Subcutaneous abdominal adipose tissue (tissue), 5 donors: Measurements from ENCODE around the gene AK8.

Source experiments
- H3K27ac ChIP-seq: one replicate; pipeline ENCODE4 v1.7.0; 2013; ENCODE audit warnings: low read depth, mild to moderate bottlenecking, inconsistent platforms, low read length, moderate library complexity
- H3K27me3 ChIP-seq, 5 donors: one replicate each; pipeline ENCODE4 v1.7.0; 2013; ENCODE audit warnings: low read length in 5 of 5, inconsistent platforms in 1 of 5; ENCODE audit not compliant: control insufficient read depth in 5 of 5, insufficient read depth in 4 of 5
- H3K36me3 ChIP-seq, 5 donors: one replicate each; pipeline ENCODE4 v1.7.0; 2013; ENCODE audit warnings: low read length in 5 of 5; ENCODE audit not compliant: control insufficient read depth in 5 of 5, insufficient read depth in 5 of 5
- H3K4me1 ChIP-seq, 5 donors: one replicate each; pipeline ENCODE4 v1.7.0; 2013; ENCODE audit warnings: low read length in 5 of 5, mild to moderate bottlenecking in 3 of 5, moderate library complexity in 1 of 5; ENCODE audit not compliant: control insufficient read depth in 5 of 5, insufficient read depth in 5 of 5
- H3K4me3 ChIP-seq, 5 donors: one replicate each; pipeline ENCODE4 v1.7.0; 2013; ENCODE audit warnings: low read length in 5 of 5, low read depth in 1 of 5
- H3K9ac ChIP-seq, 5 donors: one replicate each; pipeline ENCODE4 v1.7.0; 2013; ENCODE audit warnings: low read length in 5 of 5, mild to moderate bottlenecking in 4 of 5, moderate library complexity in 3 of 5
- H3K9me3 ChIP-seq, 5 donors: one replicate each; pipeline ENCODE4 v1.7.0; 2013; ENCODE audit warnings: low read length in 5 of 5; ENCODE audit not compliant: control insufficient read depth in 5 of 5
- donor health status: healthy.
- donor health status: healthy.
- donor health status: healthy.
- donor health status: healthy.
- donor health status: healthy.

Gene AK8

DNA sequence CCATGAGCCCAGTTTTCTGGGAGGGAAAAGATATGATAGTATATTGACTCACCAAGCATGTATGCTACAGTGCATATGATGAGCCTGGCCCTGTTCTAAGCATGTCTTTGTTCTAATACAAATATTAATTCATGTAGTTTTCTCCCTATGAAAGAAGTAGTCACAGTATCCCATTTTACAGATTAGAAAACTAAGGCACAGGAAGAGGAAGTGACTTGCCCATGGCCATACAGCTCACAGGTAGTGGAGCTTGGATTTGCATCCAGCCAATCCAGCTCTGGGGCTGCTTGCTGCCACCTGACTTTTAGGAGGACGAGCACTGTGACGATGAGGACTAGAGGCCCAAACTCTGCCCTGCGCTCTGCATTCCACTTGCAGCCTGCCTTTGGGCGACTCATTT, 76.4 kb downstream of the AK8 start:
- peaks cover 0 to 9% (median 0%) of the 10 kb centered on the region in 5 donors for H3K4me1 ChIP-seq
- H3K27me3 ChIP-seq = peaks cover 11 to 25% (median 18%) of the 10 kb centered on the region in 5 donors
- H3K9me3 ChIP-seq = no peaks in the 10 kb centered on the region
- H3K27ac ChIP-seq = no peak overlapping the region
- H3K9ac ChIP-seq = no peak overlapping the region
- no peaks in the 10 kb centered on the region for H3K36me3 ChIP-seq
- H3K4me3 ChIP-seq = no peak overlapping the region

DNA sequence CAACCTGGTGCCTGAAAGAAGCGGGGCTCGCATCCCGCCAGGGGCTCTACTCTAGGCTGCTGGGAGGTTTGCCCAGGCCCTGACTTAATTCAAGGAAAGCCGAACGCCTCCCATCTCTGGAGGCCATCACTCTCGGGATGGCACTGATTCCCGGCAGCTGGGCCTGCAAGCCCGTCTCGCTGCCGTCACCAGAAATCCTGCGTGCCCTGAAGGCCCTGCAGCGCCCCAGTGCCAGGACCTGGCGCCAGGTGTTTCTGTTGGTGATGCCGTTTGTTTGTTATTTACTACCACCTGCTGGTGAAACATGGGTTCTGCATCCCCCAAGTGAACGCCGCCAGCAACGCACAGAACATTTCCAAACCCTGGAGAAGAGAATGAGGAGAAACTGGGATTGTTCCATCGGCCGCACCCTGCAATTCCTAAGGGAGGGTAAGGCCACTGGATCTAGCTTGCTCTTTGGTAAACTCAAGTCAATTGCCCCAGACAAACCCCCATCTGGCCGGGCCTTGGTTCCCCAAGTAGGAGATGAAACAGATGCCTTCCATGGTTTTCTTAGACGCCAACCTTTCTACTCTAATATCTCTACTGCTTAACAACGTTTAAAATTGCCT, 77.9 kb downstream of the AK8 start:
- H3K4me3 ChIP-seq = no peak overlapping the region
- H3K27ac ChIP-seq = no peak overlapping the region
- no peaks in the 10 kb centered on the region for H3K9me3 ChIP-seq
- H3K27me3 ChIP-seq = peaks cover 11 to 31% (median 18%) of the 10 kb centered on the region in 5 donors
- no peak overlapping the region for H3K9ac ChIP-seq
- no peaks in the 10 kb centered on the region for H3K36me3 ChIP-seq
- H3K4me1 ChIP-seq = peaks cover 0 to 9% (median 0%) of the 10 kb centered on the region in 5 donors

DNA sequence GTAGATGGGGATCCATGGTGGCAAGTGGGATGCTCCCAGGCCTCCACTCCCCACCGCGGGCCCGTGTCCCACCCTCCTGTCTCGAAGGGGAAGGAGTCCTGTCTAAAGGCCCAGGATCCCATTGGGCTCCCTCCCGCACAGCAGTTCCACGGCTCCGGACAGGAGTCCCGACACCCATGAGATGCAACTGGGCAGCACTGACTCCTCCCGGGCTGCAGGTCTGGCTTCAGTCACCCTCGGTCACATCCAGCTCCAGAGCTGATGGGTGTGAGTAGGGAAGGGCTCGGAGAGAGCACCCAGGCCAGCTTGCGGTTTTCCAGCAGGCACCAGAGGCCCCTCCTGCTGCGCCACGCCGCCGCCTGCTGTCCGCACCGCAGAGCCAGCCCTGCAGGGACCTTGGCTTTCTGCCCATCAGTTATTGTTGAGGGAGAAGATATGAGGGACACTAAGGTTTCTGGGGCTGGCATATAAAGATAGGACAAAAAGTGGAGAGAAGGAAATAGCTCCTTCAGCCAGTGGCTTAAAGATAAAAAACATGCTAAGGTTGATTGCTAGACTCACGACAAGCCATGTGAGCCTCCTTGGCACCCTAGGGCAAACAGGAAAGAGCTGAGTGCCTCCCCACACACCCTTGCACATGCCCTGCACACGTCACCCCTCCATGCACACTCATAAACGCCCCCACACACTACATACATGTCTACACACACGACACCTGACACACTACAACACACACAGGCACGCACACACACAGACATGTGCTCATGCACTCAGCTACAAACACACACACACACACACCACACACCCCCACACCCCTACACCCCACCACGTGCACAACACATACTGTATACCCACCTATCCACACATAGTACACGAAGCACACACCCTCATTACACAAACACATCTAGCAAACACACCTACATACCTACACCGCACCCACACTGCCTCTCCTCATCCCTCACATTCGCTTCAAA, 79.0 kb downstream of the AK8 start:
- peaks cover 9 to 32% (median 11%) of the 10 kb centered on the region in 5 donors for H3K27me3 ChIP-seq
- H3K4me3 ChIP-seq = no peak overlapping the region
- peaks cover 0 to 9% (median 0%) of the 10 kb centered on the region in 5 donors for H3K4me1 ChIP-seq
- H3K9me3 ChIP-seq = no peaks in the 10 kb centered on the region
- no peak overlapping the region for H3K9ac ChIP-seq
- H3K27ac ChIP-seq = no peak overlapping the region
- H3K36me3 ChIP-seq = no peaks in the 10 kb centered on the region

DNA sequence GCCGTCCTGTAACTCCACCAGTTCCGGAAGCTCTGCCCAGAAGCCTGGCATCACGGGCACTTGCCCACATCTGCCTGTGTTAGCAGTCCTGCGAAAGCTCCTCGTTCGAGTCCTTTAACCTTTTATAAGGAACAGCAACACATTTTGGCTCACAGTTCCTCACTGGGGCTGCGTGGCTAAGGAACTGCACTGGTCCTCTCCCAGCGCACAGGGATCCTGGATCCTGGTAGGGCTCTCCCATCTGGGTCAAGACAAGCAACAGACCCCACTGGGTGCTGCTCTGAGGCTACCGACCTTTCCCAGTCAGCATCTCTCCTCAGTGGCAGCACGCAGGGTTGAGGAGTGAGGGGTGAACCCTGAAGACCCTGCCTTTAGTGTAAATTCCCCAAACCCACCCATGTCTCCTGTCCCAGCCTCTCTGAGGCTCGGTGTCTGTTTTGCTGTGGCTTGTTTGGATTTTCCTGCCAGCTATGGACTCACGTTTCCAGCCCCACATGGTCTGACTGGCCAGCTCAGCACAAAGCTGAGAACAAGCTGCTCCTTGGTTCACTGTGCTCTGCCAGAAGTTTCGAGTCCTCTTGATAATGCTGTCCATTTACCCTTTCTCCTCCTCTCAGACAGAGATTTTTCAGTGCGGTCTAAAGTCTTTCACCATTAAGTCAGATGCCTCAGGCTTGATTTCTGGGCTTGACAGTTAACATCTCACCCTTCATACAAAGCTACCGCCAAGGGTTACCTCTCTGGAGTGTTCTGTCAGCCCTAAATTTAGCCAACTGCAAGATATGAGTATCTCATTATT, 80.0 kb downstream of the AK8 start:
- H3K9ac ChIP-seq = no peak overlapping the region
- H3K4me1 ChIP-seq = peaks cover 0 to 9% (median 0%) of the 10 kb centered on the region in 5 donors
- H3K27me3 ChIP-seq = peaks cover 8 to 37% (median 11%) of the 10 kb centered on the region in 5 donors
- peaks cover 0 to 1% (median 0%) of the 10 kb centered on the region in 5 donors for H3K9me3 ChIP-seq
- no peak overlapping the region for H3K4me3 ChIP-seq
- no peak overlapping the region for H3K27ac ChIP-seq
- H3K36me3 ChIP-seq = no peaks in the 10 kb centered on the region

DNA sequence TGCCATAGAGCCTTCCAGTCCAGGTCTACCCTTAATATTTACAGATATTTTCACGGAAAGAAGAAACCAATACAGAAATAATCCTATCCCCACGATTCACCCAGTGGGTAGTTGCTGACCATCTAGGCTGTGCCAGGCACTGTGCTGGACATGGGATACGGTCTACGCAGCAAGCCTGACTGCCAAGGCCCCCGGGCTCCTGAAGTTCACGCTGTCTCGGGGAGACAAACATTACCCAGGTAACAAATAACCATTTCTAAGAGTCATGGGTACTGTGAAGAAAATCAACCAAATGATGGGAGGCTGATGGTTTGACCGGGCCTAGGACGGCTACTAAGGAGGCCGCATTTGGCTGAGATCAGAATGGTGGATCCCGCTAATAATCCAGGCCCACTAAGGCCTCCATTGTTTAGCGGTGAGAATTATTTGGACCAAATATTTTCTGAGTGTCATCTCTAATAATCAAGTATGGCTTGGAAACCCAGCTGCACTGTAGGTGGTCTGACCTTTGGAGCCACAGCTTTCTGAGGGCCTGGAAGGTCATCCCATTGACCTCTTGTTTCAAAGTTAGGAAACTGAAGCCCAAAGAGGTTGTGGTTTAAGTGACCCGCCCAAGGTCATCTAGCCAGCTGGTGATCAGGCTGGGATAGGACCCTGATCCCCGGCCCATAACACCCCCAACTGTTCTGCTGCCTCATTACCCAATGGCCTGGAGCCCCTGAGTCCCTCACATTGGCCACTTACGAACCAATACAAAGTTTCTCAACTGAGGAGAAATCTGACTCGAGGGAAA, 82.4 kb downstream of the AK8 start:
- peaks cover 0 to 9% (median 0%) of the 10 kb centered on the region in 5 donors for H3K4me1 ChIP-seq
- H3K4me3 ChIP-seq = no peak overlapping the region
- H3K9me3 ChIP-seq = peaks cover 0 to 4% (median 0%) of the 10 kb centered on the region in 5 donors
- no peak overlapping the region for H3K9ac ChIP-seq
- H3K27ac ChIP-seq = no peak overlapping the region
- H3K27me3 ChIP-seq = peaks cover 5 to 30% (median 7%) of the 10 kb centered on the region in 5 donors
- H3K36me3 ChIP-seq = no peaks in the 10 kb centered on the region

DNA sequence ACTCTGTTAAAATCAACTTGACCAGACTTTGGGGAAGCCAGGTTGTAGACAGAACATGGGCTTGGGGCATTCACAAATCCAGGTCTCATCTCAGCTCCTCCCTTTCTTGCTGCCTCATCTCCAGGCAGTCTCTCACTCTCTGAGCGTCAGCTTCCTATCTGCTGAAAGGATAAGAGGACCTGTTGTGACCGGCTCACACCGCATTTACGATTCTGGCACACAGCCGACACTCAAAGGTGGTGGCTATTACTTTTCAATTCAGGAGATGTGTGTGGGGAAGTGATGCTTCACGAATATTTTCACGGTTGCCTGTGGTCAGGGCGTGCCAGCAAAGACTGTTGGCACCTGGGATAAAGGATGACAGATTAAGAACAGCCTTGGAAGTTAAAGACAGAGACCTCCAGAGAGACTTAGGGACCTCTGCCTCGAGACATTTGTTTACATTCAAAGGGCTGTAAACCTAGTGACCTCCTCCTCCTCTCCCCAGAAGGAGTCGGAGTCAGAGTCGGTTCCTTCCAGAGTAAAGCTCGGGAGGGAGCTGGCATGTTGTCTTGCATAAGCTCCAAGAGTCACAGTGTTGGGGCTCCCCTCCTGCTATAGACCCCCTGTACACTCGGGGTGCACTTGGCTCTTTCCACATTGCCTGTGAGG, 83.2 kb downstream of the AK8 start:
- Histone ChIP-seq H3K4me1 (peaks cover 0 to 6% (median 0%) of the 10 kb centered on the region in 5 donors), H3K4me3 (no peak overlapping the region), H3K27me3 (peaks cover 5 to 30% (median 7%) of the 10 kb centered on the region in 5 donors), H3K27ac (no peak overlapping the region), H3K36me3 (no peaks in the 10 kb centered on the region), H3K9ac (no peak overlapping the region), H3K9me3 (peaks cover 0 to 4% (median 0%) of the 10 kb centered on the region in 5 donors)

DNA sequence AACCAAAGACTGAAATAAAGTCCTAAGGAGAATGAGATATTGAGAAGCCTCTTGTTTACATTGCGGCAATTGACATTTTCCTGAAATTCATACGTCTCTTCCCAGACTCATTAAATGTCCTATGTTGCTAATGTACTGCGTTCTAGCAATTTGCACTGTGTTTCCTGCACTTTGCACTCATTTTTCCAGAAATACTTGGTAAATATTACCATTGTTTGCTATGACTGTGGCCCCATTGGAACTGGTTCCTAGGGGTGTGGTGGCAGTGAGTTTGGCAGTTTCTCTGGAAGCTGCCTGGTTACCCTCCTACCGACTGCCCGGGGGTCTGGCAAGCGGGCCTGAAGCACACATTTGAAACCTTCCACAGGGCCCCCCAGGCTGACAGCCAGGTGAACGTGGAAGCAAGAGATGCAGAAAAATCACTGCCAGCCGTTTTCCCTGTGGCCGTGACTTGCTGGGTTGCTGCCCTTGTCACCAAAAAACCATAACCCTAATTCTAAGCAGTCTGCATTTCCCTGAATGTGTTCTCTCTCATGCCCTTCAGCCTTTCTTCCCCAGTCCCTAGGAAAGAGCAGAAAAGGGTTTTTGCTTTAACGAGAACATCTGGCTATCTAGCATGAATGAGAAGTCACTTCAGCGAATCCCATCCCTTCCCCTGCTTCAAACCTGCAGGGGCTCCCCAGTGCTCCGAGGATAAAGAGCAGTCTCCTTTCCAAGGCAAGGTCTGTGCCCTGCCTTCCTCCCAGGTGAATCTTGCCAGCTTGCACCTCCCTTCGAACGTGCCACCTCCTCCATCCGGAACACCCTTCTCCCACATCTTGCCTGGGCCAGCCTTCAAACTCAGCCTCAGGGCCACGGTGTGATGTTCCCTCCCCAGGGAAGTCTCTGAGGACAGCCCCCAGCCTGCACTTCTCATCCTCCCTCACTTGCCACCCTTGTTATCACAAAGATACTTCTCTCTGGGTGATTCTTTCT, 84.2 kb downstream of the AK8 start:
- no peak overlapping the region for H3K9ac ChIP-seq
- peaks cover 3 to 29% (median 6%) of the 10 kb centered on the region in 5 donors for H3K27me3 ChIP-seq

DNA sequence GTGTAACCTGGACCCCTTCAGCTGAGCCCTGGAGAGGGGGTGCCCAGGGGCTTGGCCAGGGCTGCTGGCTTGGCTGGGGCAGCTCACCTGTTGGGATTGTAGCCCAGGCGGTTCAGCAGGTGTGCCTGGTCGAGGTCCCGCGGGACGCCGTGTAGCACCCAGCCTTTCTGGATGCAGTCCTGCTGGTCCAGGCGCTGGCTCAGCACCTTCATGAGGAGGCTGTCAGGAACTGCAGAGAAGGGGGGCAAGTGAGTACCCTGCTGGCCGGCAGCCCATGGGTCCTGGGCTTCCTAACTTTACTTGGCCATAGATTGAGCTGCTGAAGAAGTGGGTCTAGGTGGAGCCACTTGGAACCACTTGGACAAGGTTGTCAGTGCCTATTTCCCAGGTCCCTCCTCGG, 85.5 kb downstream of the AK8 start:
- H3K27ac ChIP-seq = no peak overlapping the region
- no peak overlapping the region for H3K4me3 ChIP-seq
- peaks cover 0 to 26% (median 2%) of the 10 kb centered on the region in 5 donors for H3K27me3 ChIP-seq
- H3K4me1 ChIP-seq = no peaks in the 10 kb centered on the region
- H3K36me3 ChIP-seq = no peaks in the 10 kb centered on the region
- H3K9me3 ChIP-seq = peaks cover 3 to 8% (median 6%) of the 10 kb centered on the region in 5 donors
- no peak overlapping the region for H3K9ac ChIP-seq

More for the DNA sequence above, 84.2 kb downstream of the AK8 start:
- Histone ChIP-seq H3K36me3 (no peaks in the 10 kb centered on the region), H3K27ac (no peak overlapping the region), H3K9me3 (peaks cover 0 to 4% (median 0%) of the 10 kb centered on the region in 5 donors), H3K4me1 (peaks cover 0 to 4% (median 0%) of the 10 kb centered on the region in 5 donors), H3K4me3 (no peak overlapping the region)
